Measurements from ENCODE around the gene ZNF148.

DNA sequence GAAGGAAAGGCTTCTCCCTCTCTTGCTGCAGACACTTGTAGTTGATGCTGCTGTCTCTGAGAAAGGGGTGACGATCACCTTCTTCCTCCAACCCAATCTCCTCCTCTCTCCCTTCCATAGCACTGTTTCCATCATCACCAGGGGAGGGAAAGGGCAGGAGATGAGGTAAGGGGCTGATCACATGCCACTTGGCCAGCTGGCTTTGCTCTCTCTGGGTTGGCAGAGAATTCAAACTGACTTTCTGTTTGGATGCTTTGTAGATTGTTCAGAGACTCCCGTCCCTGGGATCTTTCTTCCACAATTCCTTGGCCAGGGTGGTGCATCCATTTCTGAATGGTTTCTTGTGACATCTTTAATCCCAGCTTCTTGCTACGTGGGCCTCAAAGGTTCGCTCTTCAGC lies 43.2 kb upstream of the ZNF148 start:
- TF ChIP-seq, protein P1, sequence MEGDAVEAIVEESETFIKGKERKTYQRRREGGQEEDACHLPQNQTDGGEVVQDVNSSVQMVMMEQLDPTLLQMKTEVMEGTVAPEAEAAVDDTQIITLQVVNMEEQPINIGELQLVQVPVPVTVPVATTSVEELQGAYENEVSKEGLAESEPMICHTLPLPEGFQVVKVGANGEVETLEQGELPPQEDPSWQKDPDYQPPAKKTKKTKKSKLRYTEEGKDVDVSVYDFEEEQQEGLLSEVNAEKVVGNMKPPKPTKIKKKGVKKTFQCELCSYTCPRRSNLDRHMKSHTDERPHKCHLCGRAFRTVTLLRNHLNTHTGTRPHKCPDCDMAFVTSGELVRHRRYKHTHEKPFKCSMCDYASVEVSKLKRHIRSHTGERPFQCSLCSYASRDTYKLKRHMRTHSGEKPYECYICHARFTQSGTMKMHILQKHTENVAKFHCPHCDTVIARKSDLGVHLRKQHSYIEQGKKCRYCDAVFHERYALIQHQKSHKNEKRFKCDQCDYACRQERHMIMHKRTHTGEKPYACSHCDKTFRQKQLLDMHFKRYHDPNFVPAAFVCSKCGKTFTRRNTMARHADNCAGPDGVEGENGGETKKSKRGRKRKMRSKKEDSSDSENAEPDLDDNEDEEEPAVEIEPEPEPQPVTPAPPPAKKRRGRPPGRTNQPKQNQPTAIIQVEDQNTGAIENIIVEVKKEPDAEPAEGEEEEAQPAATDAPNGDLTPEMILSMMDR (IDR thresholded peaks at IDR 0.05): no peak
- no peak for TF ChIP-seq POLR2A (IDR thresholded peaks at IDR 0.05)
